Transverse colon (tissue), 4 donors: ENCODE measurements around the gene STIM1.

Source experiments
- CTCF ChIP-seq, 5 experiments: fragments of 200-600 bp in 3 of 5; fragments of 450-650 bp in 2 of 5; sonication (generic) in 3 of 5; IDR thresholded peaks; 1 replicate in 2 of 5; 2 replicates in 3 of 5; pipeline ENCODE4 v1.5.1; 2016 to 2017; ENCODE audit warnings: antibody characterized with exemption in 5 of 5, inconsistent platforms in 3 of 5, mild to moderate bottlenecking in 2 of 5, moderate library complexity in 1 of 5
- EP300 ChIP-seq: sonication (generic); formaldehyde crosslinking; IDR thresholded peaks from one replicate; pipeline ENCODE4 v1.6.1; 2017; ENCODE audit warnings: antibody characterized with exemption, low read depth
- POLR2A ChIP-seq: fragments of 450-650 bp; IDR thresholded peaks from one replicate; pipeline ENCODE4 v1.6.1; 2016; ENCODE audit warnings: antibody characterized with exemption, mild to moderate bottlenecking, moderate library complexity
- POLR2AphosphoS5 ChIP-seq, 3 donors: sonication (generic); formaldehyde crosslinking; IDR thresholded peaks; one replicate each; pipeline ENCODE4 v1.6.1; 2016; ENCODE audit warnings: antibody characterized with exemption in 3 of 3

GRCh38 chr11:3933165-3933628 is 77.7 kb downstream of the STIM1 start:
- TF ChIP-seq CTCF (IDR thresholded peaks at IDR 0.05) = no peak
- TF ChIP-seq POLR2AphosphoS5 (IDR thresholded peaks at IDR 0.05) = no peak
- TF ChIP-seq POLR2A = no peak
- no peak for TF ChIP-seq EP300
